PC-3 (cell line): ENCODE measurements around the gene NHS.
"Not testable (repeated sequence)": the region's sequence is repeated elsewhere in the genome, so short reads cannot be mapped to it uniquely, and the experiment has no call there.

ENCODE experiments used
- CTCF ChIP-seq: fragments of 300-600 bp; sonication (generic); conservative IDR thresholded peaks from 2 replicates; pipeline ENCODE4 v1.5.1; 2017; ENCODE audit warnings: antibody characterized with exemption, low read depth, mild to moderate bottlenecking, low read length
- EZH2 ChIP-seq: fragments of 300-600 bp; sonication (generic); IDR thresholded peaks from one replicate; pipeline ENCODE4 v1.6.1; 2017; ENCODE audit warnings: antibody characterized with exemption, mild to moderate bottlenecking, low read length; ENCODE audit not compliant: unreplicated experiment

- not testable (repeated sequence) for TF ChIP-seq CTCF, EZH2
These were observed 71.3 kb downstream of the NHS start for GRCh38 chrX:17446269-17446668.
